ENCODE results near the gene TMEM14C.
A peak's percentile ranks its signal among the peaks of the same experiment; 100 is the strongest.

TMEM14C gene

GRCh38 chr6:10740061-10740460 lies 17.2 kb downstream of the TMEM14C start:
- TF ChIP-seq GATA3 (IDR thresholded peaks at IDR 0.05; ENCODE audit: low read depth, low read length), result no peak
- no peak for TF ChIP-seq GATA2 (IDR thresholded peaks at IDR 0.05; ENCODE audit: low read depth, low read length)

- TF ChIP-seq GATA3 (IDR thresholded peaks at IDR 0.05; ENCODE audit: low read depth, low read length), result no peak
- TF ChIP-seq GATA2 (IDR thresholded peaks at IDR 0.05; ENCODE audit: low read depth, low read length), result no peak
Measured at GRCh38 chr6:10742251-10742650, 19.4 kb downstream of the TMEM14C start.

- TF ChIP-seq GATA3 (IDR thresholded peaks at IDR 0.05; ENCODE audit: low read depth, low read length) (no peak), GATA2 (IDR thresholded peaks at IDR 0.05; ENCODE audit: low read depth, low read length) (no peak)
Measured at GRCh38 chr6:10743515-10743914, 20.6 kb downstream of the TMEM14C start.

DNA sequence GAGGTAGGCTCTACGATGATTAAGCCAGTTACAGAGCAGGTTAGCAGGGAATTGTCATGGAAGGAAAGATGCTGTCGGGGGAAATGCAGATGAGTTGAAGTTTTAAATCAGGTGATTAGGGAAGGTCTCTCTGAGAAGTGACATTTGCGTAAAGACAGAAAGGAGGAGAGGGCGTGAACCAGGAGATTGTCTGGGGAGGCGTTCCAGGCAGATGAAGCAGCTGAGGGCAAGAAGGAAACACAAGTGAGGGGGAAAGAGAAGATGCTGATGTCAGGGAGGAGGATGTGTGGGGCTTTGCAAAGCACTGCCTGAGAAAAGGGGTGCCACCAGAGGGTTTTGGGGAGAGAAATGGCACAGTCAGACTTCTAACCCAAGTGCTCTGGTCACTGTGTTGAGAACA lies 22.2 kb downstream of the TMEM14C start:
- TF ChIP-seq GATA2 (IDR thresholded peaks at IDR 0.05; ENCODE audit: low read depth, low read length), result no peak

- TF ChIP-seq GATA2 (IDR thresholded peaks at IDR 0.05; ENCODE audit: low read depth, low read length) (peak; percentile 62), GATA3 (IDR thresholded peaks at IDR 0.05; ENCODE audit: low read depth, low read length) (0 out of 2 replicates have a peak, but pooled peaks have one; percentile 17)
Measured at GRCh38 chr6:10746915-10747250, 24.0 kb downstream of the TMEM14C start.

GRCh38 chr6:10747251-10747972 lies 24.5 kb downstream of the TMEM14C start, which contains the start of gene TMEM14B:
TMEM14B (plus strand) TSS chr6:10747805; CDS start chr6:10749246, 1,441 bp downstream.
- TF ChIP-seq GATA3 (IDR thresholded peaks at IDR 0.05; ENCODE audit: low read depth, low read length), result no peak
- no peak for TF ChIP-seq GATA2 (IDR thresholded peaks at IDR 0.05; ENCODE audit: low read depth, low read length)

DNA sequence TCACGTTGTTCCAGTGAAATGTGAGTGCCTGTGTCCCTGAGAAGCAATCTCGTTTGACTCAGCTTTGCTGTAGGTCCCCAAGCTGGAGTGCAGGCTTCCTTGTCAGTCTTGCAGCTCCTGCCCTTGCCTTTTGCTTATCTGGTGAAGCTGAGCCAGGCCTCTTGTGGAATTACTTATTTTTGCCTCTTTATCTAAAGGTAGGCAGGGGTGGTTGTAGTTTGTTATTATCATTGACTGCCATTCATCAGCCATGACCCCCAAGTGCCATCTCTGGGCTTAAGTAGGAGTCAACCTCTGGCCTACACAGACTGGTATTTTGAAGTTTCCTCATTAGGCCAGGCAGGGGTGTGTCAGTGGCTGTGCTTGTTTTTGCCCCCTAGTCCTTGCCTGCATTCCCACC lies 26.9 kb downstream of the TMEM14C start:
- TF ChIP-seq GATA2 (IDR thresholded peaks at IDR 0.05; ENCODE audit: low read depth, low read length) (no peak), GATA3 (IDR thresholded peaks at IDR 0.05; ENCODE audit: low read depth, low read length) (no peak)

- TF ChIP-seq GATA3 (IDR thresholded peaks at IDR 0.05; ENCODE audit: low read depth, low read length) (no peak), GATA2 (IDR thresholded peaks at IDR 0.05; ENCODE audit: low read depth, low read length) (no peak)
Measured at GRCh38 chr6:10756085-10756484, 33.2 kb downstream of the TMEM14C start.

DNA sequence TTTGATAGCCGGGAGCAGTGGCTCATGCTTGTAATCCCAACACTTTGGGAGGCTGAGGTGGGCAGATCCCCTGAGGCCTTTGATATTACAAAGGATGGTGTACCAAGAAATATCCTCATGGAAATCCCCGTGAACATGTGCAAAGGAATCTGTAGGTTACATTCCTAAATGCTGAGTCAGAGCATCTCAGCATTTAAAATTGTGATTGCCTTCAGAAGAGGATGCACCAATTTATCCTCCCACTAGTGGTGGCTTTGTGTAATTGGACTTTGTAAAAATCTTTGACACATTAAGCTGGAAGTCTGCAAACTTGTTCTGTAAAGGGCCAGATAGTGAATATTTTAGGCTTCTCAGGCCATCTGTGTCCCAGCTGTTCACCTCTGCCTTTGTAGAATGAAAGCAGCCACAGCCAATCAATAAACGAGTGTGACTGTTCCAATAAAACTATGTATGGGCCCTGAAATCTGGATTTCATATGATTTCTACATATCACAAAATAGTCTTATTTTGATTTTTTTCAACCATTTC lies 36.5 kb downstream of the TMEM14C start:
- no peak for TF ChIP-seq GATA3 (IDR thresholded peaks at IDR 0.05; ENCODE audit: low read depth, low read length)
- no peak for TF ChIP-seq GATA2 (IDR thresholded peaks at IDR 0.05; ENCODE audit: low read depth, low read length)

- TF ChIP-seq GATA2 (IDR thresholded peaks at IDR 0.05; ENCODE audit: low read depth, low read length) (no peak), GATA3 (IDR thresholded peaks at IDR 0.05; ENCODE audit: low read depth, low read length) (no peak)
Measured at GRCh38 chr6:10759884-10760329, 37.0 kb downstream of the TMEM14C start.

DNA sequence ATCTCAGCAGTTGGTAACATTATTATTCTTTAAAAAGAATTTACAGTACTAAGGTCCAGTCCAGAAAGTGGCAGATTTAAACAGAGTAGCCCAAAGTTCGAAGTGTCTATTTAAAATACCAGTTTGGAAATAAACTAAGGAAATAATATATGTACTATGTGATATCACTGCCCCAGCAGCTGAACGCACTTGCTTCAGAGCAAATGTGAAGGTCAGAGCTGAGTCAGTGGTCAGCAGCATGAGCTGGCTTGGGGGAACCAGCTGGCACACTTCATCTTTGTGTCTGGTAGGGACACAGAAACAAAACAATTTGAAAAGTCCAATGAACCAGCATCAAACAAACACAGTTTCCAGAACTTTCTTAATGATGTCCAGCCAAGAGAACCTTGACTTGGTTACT lies 40.1 kb downstream of the TMEM14C start:
- TF ChIP-seq GATA3 (IDR thresholded peaks at IDR 0.05; ENCODE audit: low read depth, low read length), result no peak
- no peak for TF ChIP-seq GATA2 (IDR thresholded peaks at IDR 0.05; ENCODE audit: low read depth, low read length)

DNA sequence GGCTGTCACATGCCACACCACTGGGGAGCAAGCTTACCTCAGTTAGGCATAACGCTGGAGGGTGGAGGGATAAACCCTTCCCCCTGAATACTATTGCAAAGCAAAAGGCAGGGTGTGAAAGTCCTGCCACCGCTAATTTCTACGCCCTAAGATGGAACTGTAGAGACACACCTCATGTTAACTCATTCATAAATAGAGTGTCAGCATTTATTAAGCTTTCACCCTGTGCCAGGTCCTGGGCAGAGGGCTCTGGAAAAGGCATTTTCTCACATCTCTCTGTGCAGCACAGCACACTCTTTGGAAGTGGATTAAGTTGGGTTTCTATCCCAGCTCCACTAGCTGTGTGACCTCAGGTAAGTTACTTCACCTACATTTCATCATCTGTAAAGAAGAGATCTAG lies 46.5 kb downstream of the TMEM14C start:
- no peak for TF ChIP-seq GATA2 (IDR thresholded peaks at IDR 0.05; ENCODE audit: low read depth, low read length)
- no peak for TF ChIP-seq GATA3 (IDR thresholded peaks at IDR 0.05; ENCODE audit: low read depth, low read length)

DNA sequence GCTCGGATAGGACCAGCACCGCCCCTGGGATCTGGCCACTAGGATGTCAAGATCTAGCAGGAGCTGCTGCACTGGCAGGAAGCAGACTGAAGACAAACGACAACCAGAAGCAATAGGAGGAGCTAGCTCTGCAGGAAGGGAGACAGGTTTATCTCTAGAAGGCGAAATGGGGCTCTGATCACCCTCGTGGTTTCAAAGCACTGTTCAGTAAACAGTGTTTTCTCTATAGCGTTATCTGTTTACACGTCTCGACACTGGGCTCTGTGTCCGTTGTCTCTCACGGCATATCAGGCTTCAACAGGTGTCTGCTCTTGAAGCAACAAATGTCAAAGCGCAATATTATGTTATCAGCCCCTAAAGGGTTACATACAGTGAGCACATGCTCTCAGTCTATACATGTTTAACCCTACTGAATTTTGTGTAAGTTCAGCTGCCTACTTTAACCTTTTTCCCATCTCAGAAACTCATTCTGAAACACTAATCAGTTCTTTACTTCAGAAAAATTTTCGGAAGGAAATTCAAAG lies 48.6 kb downstream of the TMEM14C start:
- no peak for TF ChIP-seq GATA3 (IDR thresholded peaks at IDR 0.05; ENCODE audit: low read depth, low read length)
- no peak for TF ChIP-seq GATA2 (IDR thresholded peaks at IDR 0.05; ENCODE audit: low read depth, low read length)

DNA sequence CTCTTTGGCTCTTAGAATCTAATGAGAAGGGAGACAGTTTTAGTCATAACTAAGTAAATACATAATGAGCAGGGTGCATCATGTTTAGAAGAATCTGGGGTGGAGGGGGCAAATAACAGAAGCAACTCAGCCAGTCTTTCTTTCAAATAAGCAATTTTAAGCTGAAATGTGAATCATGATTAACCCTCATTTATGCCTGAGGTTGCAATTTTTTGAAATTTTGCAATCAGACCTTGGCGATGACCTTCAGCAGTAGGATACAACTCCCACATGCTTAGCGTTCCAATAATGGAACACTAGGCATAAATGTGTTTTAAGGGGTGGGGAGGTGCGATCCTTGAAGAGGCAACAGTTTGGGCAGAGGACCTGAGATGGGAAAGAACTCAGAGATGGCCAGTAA lies 55.4 kb downstream of the TMEM14C start:
- no peak for TF ChIP-seq GATA2 (IDR thresholded peaks at IDR 0.05; ENCODE audit: low read depth, low read length)
- TF ChIP-seq GATA3 (IDR thresholded peaks at IDR 0.05; ENCODE audit: low read depth, low read length), result no peak

DNA sequence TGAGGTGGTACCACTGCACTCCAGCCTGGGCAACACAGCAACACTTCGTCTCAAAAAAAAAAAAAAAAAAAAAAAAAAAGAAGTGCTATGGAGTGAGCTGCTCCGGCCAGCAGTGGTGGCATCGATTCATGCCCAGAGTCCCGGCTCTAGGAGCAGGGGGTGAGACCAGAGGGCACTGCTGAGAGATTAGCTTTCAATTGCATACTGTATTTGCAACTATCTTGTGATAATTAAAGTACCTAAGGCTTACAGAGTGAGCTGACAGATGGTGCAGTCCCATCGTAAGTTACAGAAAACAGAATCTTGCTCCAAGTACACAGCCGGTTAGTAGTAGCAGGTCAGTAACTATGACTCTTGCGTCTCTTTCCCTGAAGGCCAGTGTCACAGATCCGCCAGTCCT lies 56.2 kb downstream of the TMEM14C start:
- no peak for TF ChIP-seq GATA2 (IDR thresholded peaks at IDR 0.05; ENCODE audit: low read depth, low read length)

Measured in SH-SY5Y (cell line).